ENCODE data around the gene NISCH.
A peak's percentile ranks its signal among the peaks of the same experiment; 100 is the strongest.

The NISCH gene

DNA sequence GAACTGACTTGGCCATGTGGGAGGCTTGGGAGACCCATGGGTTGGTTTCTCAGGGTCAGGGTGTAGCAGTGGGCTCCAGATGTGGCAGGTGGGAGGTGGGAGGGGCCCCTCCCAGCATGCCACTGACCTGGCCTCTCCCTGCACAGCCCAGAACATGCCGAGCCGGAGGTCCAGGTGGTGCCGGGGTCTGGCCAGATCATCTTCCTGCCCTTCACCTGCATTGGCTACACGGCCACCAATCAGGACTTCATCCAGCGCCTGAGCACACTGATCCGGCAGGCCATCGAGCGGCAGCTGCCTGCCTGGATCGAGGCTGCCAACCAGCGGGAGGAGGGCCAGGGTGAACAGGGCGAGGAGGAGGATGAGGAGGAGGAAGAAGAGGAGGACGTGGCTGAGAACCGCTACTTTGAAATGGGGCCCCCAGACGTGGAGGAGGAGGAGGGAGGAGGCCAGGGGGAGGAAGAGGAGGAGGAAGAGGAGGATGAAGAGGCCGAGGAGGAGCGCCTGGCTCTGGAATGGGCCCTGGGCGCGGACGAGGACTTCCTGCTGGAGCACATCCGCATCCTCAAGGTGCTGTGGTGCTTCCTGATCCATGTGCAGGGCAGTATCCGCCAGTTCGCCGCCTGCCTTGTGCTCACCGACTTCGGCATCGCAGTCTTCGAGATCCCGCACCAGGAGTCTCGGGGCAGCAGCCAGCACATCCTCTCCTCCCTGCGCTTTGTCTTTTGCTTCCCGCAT lies 31.8 kb downstream of the NISCH start:
- Histone ChIP-seq H3K23ac (ENCODE audit: low read depth, low read length, poor library complexity) (no peak overlapping the region), H2BK12ac (ENCODE audit: low read length) (no peak overlapping the region), H2AFZ (ENCODE audit: low read length) (no peak overlapping the region), H3K9ac (ENCODE audit: low read depth, low read length, poor library complexity) (peak overlapping the region; percentile 21), H3K4ac (ENCODE audit: low read length) (no peak overlapping the region), H3K4me2 (ENCODE audit: insufficient read depth, low read length, poor library complexity, severe bottlenecking) (no peak overlapping the region), H2BK5ac (ENCODE audit: low read length) (no peak overlapping the region), H4K8ac (ENCODE audit: low read depth, low read length) (no peak overlapping the region), H3K27ac (replicated peaks; ENCODE audit: low read length) (no peak overlapping the region), H2BK120ac (ENCODE audit: low read depth, low read length) (no peak overlapping the region), H3K27me3 (ENCODE audit: control insufficient read depth in 3 of 3, insufficient read depth in 3 of 3, low read depth in 1 of 3, low read length in 3 of 3) (no peaks in the 10 kb centered on the region), H2AK5ac (ENCODE audit: low read depth, low read length) (no peak overlapping the region), H2BK15ac (ENCODE audit: low read length) (no peak overlapping the region), H3K14ac (ENCODE audit: low read length) (peak overlapping the region; percentile 3), H3K9me3 (replicated peaks in 1 of 2; ENCODE audit: control insufficient read depth in 2 of 2, insufficient read depth in 1 of 2, low read depth in 1 of 2, low read length in 2 of 2) (no peaks in the 10 kb centered on the region), H4K91ac (ENCODE audit: low read depth, low read length, poor library complexity) (no peak overlapping the region), H3K79me1 (ENCODE audit: low read depth, low read length) (peaks cover 1% of the 10 kb centered on the region), H3K4me1 (ENCODE audit: control insufficient read depth in 2 of 2, insufficient read depth in 1 of 2, low read depth in 1 of 2, low read length in 2 of 2) (peaks cover 4 to 18% of the 10 kb centered on the region in 2 donors), H3K36me3 (replicated peaks in 1 of 2; ENCODE audit: control insufficient read depth in 2 of 2, insufficient read depth in 2 of 2, low read length in 2 of 2) (peaks cover 74 to 97% of the 10 kb centered on the region in 2 donors), H3K18ac (ENCODE audit: low read length) (no peak overlapping the region), H3K4me3 (ENCODE audit: low read length in 2 of 2) (no peak overlapping the region)
- no CpG with 5 or more reads among the region's 31 CpGs for WGBS, 2 donors (ENCODE audit: extremely low coverage in 2 of 2, insufficient read length in 2 of 2, insufficient replicate concordance in 1 of 2)
- DNase-seq (ENCODE audit: low spot score), result no peak

DNA sequence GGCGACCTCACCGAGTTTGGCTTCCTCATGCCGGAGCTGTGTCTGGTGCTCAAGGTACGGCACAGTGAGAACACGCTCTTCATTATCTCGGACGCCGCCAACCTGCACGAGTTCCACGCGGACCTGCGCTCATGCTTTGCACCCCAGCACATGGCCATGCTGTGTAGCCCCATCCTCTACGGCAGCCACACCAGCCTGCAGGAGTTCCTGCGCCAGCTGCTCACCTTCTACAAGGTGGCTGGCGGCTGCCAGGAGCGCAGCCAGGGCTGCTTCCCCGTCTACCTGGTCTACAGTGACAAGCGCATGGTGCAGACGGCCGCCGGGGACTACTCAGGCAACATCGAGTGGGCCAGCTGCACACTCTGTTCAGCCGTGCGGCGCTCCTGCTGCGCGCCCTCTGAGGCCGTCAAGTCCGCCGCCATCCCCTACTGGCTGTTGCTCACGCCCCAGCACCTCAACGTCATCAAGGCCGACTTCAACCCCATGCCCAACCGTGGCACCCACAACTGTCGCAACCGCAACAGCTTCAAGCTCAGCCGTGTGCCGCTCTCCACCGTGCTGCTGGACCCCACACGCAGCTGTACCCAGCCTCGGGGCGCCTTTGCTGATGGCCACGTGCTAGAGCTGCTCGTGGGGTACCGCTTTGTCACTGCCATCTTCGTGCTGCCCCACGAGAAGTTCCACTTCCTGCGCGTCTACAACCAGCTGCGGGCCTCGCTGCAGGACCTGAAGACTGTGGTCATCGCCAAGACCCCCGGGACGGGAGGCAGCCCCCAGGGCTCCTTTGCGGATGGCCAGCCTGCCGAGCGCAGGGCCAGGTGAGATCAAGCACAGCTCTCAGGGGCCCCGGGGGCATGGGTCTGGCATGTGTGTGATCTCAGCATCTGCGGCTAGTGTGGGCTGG lies 32.6 kb downstream of the NISCH start:
- Histone ChIP-seq H3K27me3 (ENCODE audit: control insufficient read depth in 3 of 3, insufficient read depth in 3 of 3, low read depth in 1 of 3, low read length in 3 of 3) (no peaks in the 10 kb centered on the region), H3K18ac (ENCODE audit: low read length) (no peak overlapping the region), H3K4ac (ENCODE audit: low read length) (no peak overlapping the region), H3K9me3 (replicated peaks in 1 of 2; ENCODE audit: control insufficient read depth in 2 of 2, insufficient read depth in 1 of 2, low read depth in 1 of 2, low read length in 2 of 2) (no peaks in the 10 kb centered on the region), H2BK15ac (ENCODE audit: low read length) (no peak overlapping the region), H3K9ac (ENCODE audit: low read depth, low read length, poor library complexity) (peak overlapping the region; percentile 4), H3K79me1 (ENCODE audit: low read depth, low read length) (peaks cover 1% of the 10 kb centered on the region), H4K8ac (ENCODE audit: low read depth, low read length) (peak overlapping the region; percentile 29), H2AK5ac (ENCODE audit: low read depth, low read length) (no peak overlapping the region), H2AFZ (ENCODE audit: low read length) (no peak overlapping the region), H3K4me2 (ENCODE audit: insufficient read depth, low read length, poor library complexity, severe bottlenecking) (no peak overlapping the region), H3K23ac (ENCODE audit: low read depth, low read length, poor library complexity) (no peak overlapping the region), H2BK120ac (ENCODE audit: low read depth, low read length) (no peak overlapping the region), H4K91ac (ENCODE audit: low read depth, low read length, poor library complexity) (no peak overlapping the region), H3K27ac (replicated peaks; ENCODE audit: low read length) (no peak overlapping the region), H3K4me3 (ENCODE audit: low read length in 2 of 2) (no peak overlapping the region), H2BK12ac (ENCODE audit: low read length) (peak overlapping the region; percentile 41), H2BK5ac (ENCODE audit: low read length) (no peak overlapping the region), H3K36me3 (replicated peaks in 1 of 2; ENCODE audit: control insufficient read depth in 2 of 2, insufficient read depth in 2 of 2, low read length in 2 of 2) (peaks cover 73 to 97% of the 10 kb centered on the region in 2 donors), H3K4me1 (ENCODE audit: control insufficient read depth in 2 of 2, insufficient read depth in 1 of 2, low read depth in 1 of 2, low read length in 2 of 2) (peaks cover 10 to 17% of the 10 kb centered on the region in 2 donors), H3K14ac (ENCODE audit: low read length) (no peak overlapping the region)
- WGBS, 2 donors (ENCODE audit: extremely low coverage in 2 of 2, insufficient read length in 2 of 2, insufficient replicate concordance in 1 of 2), result no CpG with 5 or more reads among the region's 59 CpGs
- DNase-seq (ENCODE audit: low spot score), result no peak

DNA sequence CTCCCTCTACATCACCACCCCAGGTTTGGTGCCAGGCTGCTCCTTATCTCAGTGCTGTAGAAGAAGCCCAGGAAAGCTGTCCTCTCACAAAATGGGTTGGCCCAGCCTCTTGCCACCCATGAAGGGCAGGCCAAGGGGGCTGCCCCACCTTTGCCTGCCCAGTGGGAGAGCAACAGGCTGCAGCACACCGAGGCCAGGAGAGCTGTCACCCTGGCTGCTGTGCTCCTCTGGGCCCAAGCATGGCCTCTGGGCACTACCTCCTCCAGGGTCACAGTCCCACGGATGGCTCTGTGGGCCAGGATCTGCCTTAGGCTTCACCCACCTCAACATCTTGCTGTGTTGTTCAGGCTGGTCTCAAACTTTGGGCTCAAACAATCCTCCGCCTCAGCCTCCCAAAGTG lies 33.3 kb downstream of the NISCH start:
- peaks cover 5 to 10% of the 10 kb centered on the region in 2 donors for H3K4me1 ChIP-seq (ENCODE audit: control insufficient read depth in 2 of 2, insufficient read depth in 1 of 2, low read depth in 1 of 2, low read length in 2 of 2)
- H3K9ac ChIP-seq (ENCODE audit: low read depth, low read length, poor library complexity), result no peak overlapping the region
- H3K4me2 ChIP-seq (ENCODE audit: insufficient read depth, low read length, poor library complexity, severe bottlenecking), result no peak overlapping the region
- H3K18ac ChIP-seq (ENCODE audit: low read length), result no peak overlapping the region
- WGBS, 2 donors (ENCODE audit: extremely low coverage in 2 of 2, insufficient read length in 2 of 2, insufficient replicate concordance in 1 of 2), result no CpG with 5 or more reads among the region's 3 CpGs
- no peak overlapping the region for H3K14ac ChIP-seq (ENCODE audit: low read length)
- H2BK5ac ChIP-seq (ENCODE audit: low read length), result peak overlapping the region; percentile 55
- H4K8ac ChIP-seq (ENCODE audit: low read depth, low read length), result no peak overlapping the region
- peaks cover 73 to 97% of the 10 kb centered on the region in 2 donors for H3K36me3 ChIP-seq (replicated peaks in 1 of 2; ENCODE audit: control insufficient read depth in 2 of 2, insufficient read depth in 2 of 2, low read length in 2 of 2)
- no peak for DNase-seq (ENCODE audit: low spot score)
- no peak overlapping the region for H4K91ac ChIP-seq (ENCODE audit: low read depth, low read length, poor library complexity)
- H3K23ac ChIP-seq (ENCODE audit: low read depth, low read length, poor library complexity), result peak overlapping the region; percentile 25
- no peak overlapping the region for H2AK5ac ChIP-seq (ENCODE audit: low read depth, low read length)
- H2BK15ac ChIP-seq (ENCODE audit: low read length), result no peak overlapping the region
- H2BK120ac ChIP-seq (ENCODE audit: low read depth, low read length), result no peak overlapping the region
- H2AFZ ChIP-seq (ENCODE audit: low read length), result no peak overlapping the region
- no peak overlapping the region for H3K4me3 ChIP-seq (ENCODE audit: low read length in 2 of 2)
- H2BK12ac ChIP-seq (ENCODE audit: low read length), result no peak overlapping the region
- no peak overlapping the region for H3K27ac ChIP-seq (replicated peaks; ENCODE audit: low read length)
- no peaks in the 10 kb centered on the region for H3K27me3 ChIP-seq (ENCODE audit: control insufficient read depth in 3 of 3, insufficient read depth in 3 of 3, low read depth in 1 of 3, low read length in 3 of 3)
- H3K4ac ChIP-seq (ENCODE audit: low read length), result no peak overlapping the region
- H3K79me1 ChIP-seq (ENCODE audit: low read depth, low read length), result peaks cover 1% of the 10 kb centered on the region
- no peaks in the 10 kb centered on the region for H3K9me3 ChIP-seq (replicated peaks in 1 of 2; ENCODE audit: control insufficient read depth in 2 of 2, insufficient read depth in 1 of 2, low read depth in 1 of 2, low read length in 2 of 2)

- H2BK12ac ChIP-seq (ENCODE audit: low read length), result no peak overlapping the region
- H3K27me3 ChIP-seq (ENCODE audit: control insufficient read depth in 3 of 3, insufficient read depth in 3 of 3, low read depth in 1 of 3, low read length in 3 of 3), result no peaks in the 10 kb centered on the region
- peaks cover 73 to 92% of the 10 kb centered on the region in 2 donors for H3K36me3 ChIP-seq (replicated peaks in 1 of 2; ENCODE audit: control insufficient read depth in 2 of 2, insufficient read depth in 2 of 2, low read length in 2 of 2)
- WGBS, 2 donors (ENCODE audit: extremely low coverage in 2 of 2, insufficient read length in 2 of 2, insufficient replicate concordance in 1 of 2), result no CpG with 5 or more reads among the region's 18 CpGs
- no peak overlapping the region for H3K18ac ChIP-seq (ENCODE audit: low read length)
- no peak overlapping the region for H2BK120ac ChIP-seq (ENCODE audit: low read depth, low read length)
- peaks cover 5 to 6% of the 10 kb centered on the region in 2 donors for H3K4me1 ChIP-seq (ENCODE audit: control insufficient read depth in 2 of 2, insufficient read depth in 1 of 2, low read depth in 1 of 2, low read length in 2 of 2)
- peaks cover under 1% of the 10 kb centered on the region for H3K79me1 ChIP-seq (ENCODE audit: low read depth, low read length)
- DNase-seq (ENCODE audit: low spot score), result no peak
- no peaks in the 10 kb centered on the region for H3K9me3 ChIP-seq (replicated peaks in 1 of 2; ENCODE audit: control insufficient read depth in 2 of 2, insufficient read depth in 1 of 2, low read depth in 1 of 2, low read length in 2 of 2)
- H2AFZ ChIP-seq (ENCODE audit: low read length), result no peak overlapping the region
- H2AK5ac ChIP-seq (ENCODE audit: low read depth, low read length), result no peak overlapping the region
- H3K4me3 ChIP-seq (ENCODE audit: low read length in 2 of 2), result no peak overlapping the region
- H4K91ac ChIP-seq (ENCODE audit: low read depth, low read length, poor library complexity), result no peak overlapping the region
- no peak overlapping the region for H3K4ac ChIP-seq (ENCODE audit: low read length)
- no peak overlapping the region for H4K8ac ChIP-seq (ENCODE audit: low read depth, low read length)
- no peak overlapping the region for H3K4me2 ChIP-seq (ENCODE audit: insufficient read depth, low read length, poor library complexity, severe bottlenecking)
- peak overlapping the region; percentile 32 for H3K9ac ChIP-seq (ENCODE audit: low read depth, low read length, poor library complexity)
- no peak overlapping the region for H3K14ac ChIP-seq (ENCODE audit: low read length)
- no peak overlapping the region for H2BK5ac ChIP-seq (ENCODE audit: low read length)
- H2BK15ac ChIP-seq (ENCODE audit: low read length), result no peak overlapping the region
- H3K23ac ChIP-seq (ENCODE audit: low read depth, low read length, poor library complexity), result peak overlapping the region; percentile 68
- H3K27ac ChIP-seq (replicated peaks; ENCODE audit: low read length), result no peak overlapping the region
These were observed 34.0 kb downstream of the NISCH start for GRCh38 chr3:52489453-52489852.

Measured in neuronal stem cell (in vitro differentiated cells).